CD8-positive, alpha-beta memory T cell (primary cell): ENCODE results near the gene ADCYAP1. TPM values are rescaled to one million over a fixed set of nuclear protein-coding genes. Genes with fewer than 3 reads are reported as not detected.
A peak's percentile ranks its signal among the peaks of the same experiment; 100 is the strongest.

Source experiments
- CTCF ChIA-PET: fragments of 350-600 bp; sonication (Branson Sonifier 250); formaldehyde crosslinking; loops from one replicate; lab custom pipeline; 2021; ENCODE audit warnings: antibody characterized with exemption; lab: Charles Lee
- POLR2A ChIA-PET: fragments of 350-600 bp; sonication (Branson Sonifier 250); formaldehyde crosslinking; loops from one replicate; lab custom pipeline; 2021; ENCODE audit warnings: antibody characterized with exemption; lab: Charles Lee
- DNase-seq, 5 donors: peaks; one replicate each; pipeline versions ENCODE4 v3.0.0 to v3.0.0-alpha.2; 2020 to 2022; ENCODE audit warnings: mixed read lengths in 1 of 5
- H3K27ac ChIP-seq: one replicate; pipeline ENCODE4 v1.7.0; 2013; ENCODE audit warnings: low read depth, mild to moderate bottlenecking, low read length, moderate library complexity
- H3K27me3 ChIP-seq: 2 replicates; pipeline ENCODE4 v1.7.0; 2013; ENCODE audit warnings: low read length, mild to moderate bottlenecking; ENCODE audit not compliant: insufficient read depth, poor library complexity, severe bottlenecking
- H3K36me3 ChIP-seq: 2 replicates; pipeline ENCODE4 v1.7.0; 2013; ENCODE audit warnings: mild to moderate bottlenecking, low read length, moderate library complexity; ENCODE audit not compliant: insufficient read depth
- H3K4me1 ChIP-seq: 2 replicates; pipeline ENCODE4 v1.7.0; 2013; ENCODE audit warnings: mild to moderate bottlenecking, low read length, moderate library complexity; ENCODE audit not compliant: insufficient read depth
- H3K4me3 ChIP-seq: 2 replicates; pipeline ENCODE4 v1.7.0; 2013; ENCODE audit warnings: mild to moderate bottlenecking, low read length
- H3K9me3 ChIP-seq: 2 replicates; pipeline ENCODE4 v1.7.0; 2013; ENCODE audit warnings: mild to moderate bottlenecking, low read length
- H3K27ac Mint-ChIP-seq, 8 donors: one replicate each; pipeline ENCODE4 v1.8.0; 2020 to 2021; ENCODE audit warnings: mixed read lengths in 8 of 8, mild to moderate bottlenecking in 6 of 8, inconsistent platforms in 3 of 8, moderate library complexity in 3 of 8
- H3K27me3 Mint-ChIP-seq, 2 donors: one replicate each; pipeline ENCODE4 v1.8.0; 2020 to 2021; ENCODE audit warnings: mixed read lengths in 2 of 2, mild to moderate bottlenecking in 1 of 2, moderate library complexity in 1 of 2
- H3K36me3 Mint-ChIP-seq, 3 donors: one replicate each; pipeline ENCODE4 v1.8.0; 2020 to 2021; ENCODE audit warnings: mixed read lengths in 3 of 3, inconsistent platforms in 1 of 3, mild to moderate bottlenecking in 1 of 3
- H3K4me1 Mint-ChIP-seq, 3 donors: one replicate each; pipeline ENCODE4 v1.8.0; 2020 to 2021; ENCODE audit warnings: mixed read lengths in 3 of 3, inconsistent platforms in 1 of 3, mild to moderate bottlenecking in 1 of 3
- H3K4me3 Mint-ChIP-seq, 7 donors: one replicate each; pipeline ENCODE4 v1.8.0; 2020 to 2021; ENCODE audit warnings: mixed read lengths in 7 of 7, mild to moderate bottlenecking in 6 of 7, moderate library complexity in 4 of 7, inconsistent platforms in 2 of 7
- H3K9me3 Mint-ChIP-seq, 5 donors: one replicate each; pipeline ENCODE4 v1.8.0; 2020 to 2022; ENCODE audit warnings: mixed read lengths in 5 of 5, mild to moderate bottlenecking in 3 of 5, moderate library complexity in 2 of 5, inconsistent platforms in 1 of 5
- polyA plus RNA-seq: library from polyadenylated mRNA; unstranded; fragments of 300-500 nt; fragmentation: Illumina TruSeq; gene quantifications from one replicate; pipeline ENCODE4 v1.2.3, GENCODE V29; 2021
- total RNA-seq, 2 experiments: library from RNA; stranded (reverse); gene quantifications; one replicate each; pipeline ENCODE4 v1.2.3, GENCODE V29; 2021

Gene ADCYAP1
- total and polyA plus RNA-seq, 3 experiments from 2014 or later: not detected

- Mint-ChIP-seq H3K36me3 (peaks cover 0 to 4% (median 0%) of the 10 kb centered on the region in 3 donors), H3K27ac (no peak overlapping the region), H3K4me3 (no peak overlapping the region), H3K4me1 (no peaks in the 10 kb centered on the region), H3K27me3 (peaks cover 23 to 60% of the 10 kb centered on the region in 2 donors), H3K9me3 (peaks cover 0 to 3% (median 0%) of the 10 kb centered on the region in 5 donors)
- ChIA-PET POLR2A (no interaction called here), CTCF (no interaction called here)
- no peaks in the 10 kb centered on the region for H3K9me3 ChIP-seq
- no peaks in the 10 kb centered on the region for H3K27me3 ChIP-seq
- DNase-seq: no peak
- no peaks in the 10 kb centered on the region for H3K4me1 ChIP-seq
- no peak overlapping the region for H3K4me3 ChIP-seq
- H3K27ac ChIP-seq: no peak overlapping the region
- no peaks in the 10 kb centered on the region for H3K36me3 ChIP-seq
Observed at GRCh38 chr18:916562-916961, 11.9 kb downstream of the ADCYAP1 start.

GRCh38 chr18:919078-919477, 14.4 kb downstream of the ADCYAP1 start:
- DNase-seq: no peak
- no peak overlapping the region for H3K27ac ChIP-seq
- peaks cover 0 to 4% (median 0%) of the 10 kb centered on the region in 3 donors for H3K36me3 Mint-ChIP-seq
- H3K4me1 Mint-ChIP-seq: no peaks in the 10 kb centered on the region
- no peaks in the 10 kb centered on the region for H3K9me3 ChIP-seq
- H3K27ac Mint-ChIP-seq: no peak overlapping the region
- H3K36me3 ChIP-seq: no peaks in the 10 kb centered on the region
- H3K9me3 Mint-ChIP-seq: peaks cover 0 to 3% (median 0%) of the 10 kb centered on the region in 5 donors
- no peak overlapping the region for H3K4me3 ChIP-seq
- no peak overlapping the region for H3K4me3 Mint-ChIP-seq
- CTCF ChIA-PET: no interaction called here
- no peaks in the 10 kb centered on the region for H3K4me1 ChIP-seq
- H3K27me3 ChIP-seq: no peaks in the 10 kb centered on the region
- POLR2A ChIA-PET: no interaction called here
- peaks cover 10 to 46% of the 10 kb centered on the region in 2 donors for H3K27me3 Mint-ChIP-seq

GRCh38 chr18:923144-923866, 18.6 kb downstream of the ADCYAP1 start:
- CTCF ChIA-PET: no interaction called here
- no peak overlapping the region for H3K4me3 ChIP-seq

GRCh38 chr18:924987-925386, 20.3 kb downstream of the ADCYAP1 start:
- POLR2A ChIA-PET: no interaction called here

More at GRCh38 chr18:923144-923866, 18.6 kb downstream of the ADCYAP1 start:
- DNase-seq: no peak
- no peaks in the 10 kb centered on the region for H3K36me3 Mint-ChIP-seq
- Histone ChIP-seq H3K27me3 (no peaks in the 10 kb centered on the region), H3K9me3 (no peaks in the 10 kb centered on the region), H3K36me3 (no peaks in the 10 kb centered on the region), H3K27ac (no peak overlapping the region), H3K4me1 (no peaks in the 10 kb centered on the region)
- peaks cover 16 to 53% of the 10 kb centered on the region in 2 donors for H3K27me3 Mint-ChIP-seq
- no peak overlapping the region for H3K4me3 Mint-ChIP-seq
- POLR2A ChIA-PET: no interaction called here
- peaks cover 0 to 3% (median 0%) of the 10 kb centered on the region in 5 donors for H3K9me3 Mint-ChIP-seq
- H3K27ac Mint-ChIP-seq: no peak overlapping the region
- no peaks in the 10 kb centered on the region for H3K4me1 Mint-ChIP-seq

GRCh38 chr18:926946-927345, 22.3 kb downstream of the ADCYAP1 start:
- CTCF ChIA-PET: no interaction called here
- H3K4me1 ChIP-seq: no peaks in the 10 kb centered on the region
- POLR2A ChIA-PET: interaction anchor here (0.6 kb wide), 1 partner anchor 327 kb away, joined by 4 read pairs; no protein-coding TSS in a partner anchor
- Mint-ChIP-seq H3K27ac (no peak overlapping the region), H3K27me3 (peaks cover 18 to 44% of the 10 kb centered on the region in 2 donors), H3K4me1 (no peaks in the 10 kb centered on the region), H3K36me3 (no peaks in the 10 kb centered on the region), H3K9me3 (peaks cover 0 to 2% (median 0%) of the 10 kb centered on the region in 5 donors), H3K4me3 (no peak overlapping the region)
- no peak for DNase-seq
- H3K27ac ChIP-seq: no peak overlapping the region
- H3K36me3 ChIP-seq: no peaks in the 10 kb centered on the region
- H3K4me3 ChIP-seq: no peak overlapping the region
- no peaks in the 10 kb centered on the region for H3K9me3 ChIP-seq
- no peaks in the 10 kb centered on the region for H3K27me3 ChIP-seq

More at GRCh38 chr18:924987-925386, 20.3 kb downstream of the ADCYAP1 start:
- CTCF ChIA-PET: no interaction called here
- no peak for DNase-seq
- no peak overlapping the region for H3K27ac ChIP-seq
- H3K4me3 ChIP-seq: no peak overlapping the region
- peaks cover 16 to 44% of the 10 kb centered on the region in 2 donors for H3K27me3 Mint-ChIP-seq
- peaks cover 0 to 2% (median 0%) of the 10 kb centered on the region in 5 donors for H3K9me3 Mint-ChIP-seq
- no peaks in the 10 kb centered on the region for H3K4me1 ChIP-seq
- no peaks in the 10 kb centered on the region for H3K9me3 ChIP-seq
- H3K4me1 Mint-ChIP-seq: no peaks in the 10 kb centered on the region
- no peak overlapping the region for H3K4me3 Mint-ChIP-seq
- no peaks in the 10 kb centered on the region for H3K36me3 ChIP-seq
- H3K27ac Mint-ChIP-seq: peak overlapping the region in 1 of 8 donors; percentile 62
- no peaks in the 10 kb centered on the region for H3K27me3 ChIP-seq
- H3K36me3 Mint-ChIP-seq: no peaks in the 10 kb centered on the region

- no peaks in the 10 kb centered on the region for H3K27me3 ChIP-seq
- H3K27ac ChIP-seq: no peak overlapping the region
- POLR2A ChIA-PET: no interaction called here
- CTCF ChIA-PET: no interaction called here
- Mint-ChIP-seq H3K27ac (no peak overlapping the region), H3K27me3 (peaks cover 4 to 24% of the 10 kb centered on the region in 2 donors), H3K9me3 (peaks cover 0 to 9% (median 0%) of the 10 kb centered on the region in 5 donors), H3K36me3 (no peaks in the 10 kb centered on the region), H3K4me1 (no peaks in the 10 kb centered on the region), H3K4me3 (no peak overlapping the region)
- no peak overlapping the region for H3K4me3 ChIP-seq
- no peaks in the 10 kb centered on the region for H3K9me3 ChIP-seq
- DNase-seq: no peak
- no peaks in the 10 kb centered on the region for H3K36me3 ChIP-seq
- H3K4me1 ChIP-seq: no peaks in the 10 kb centered on the region
Observed at GRCh38 chr18:933082-933481, 28.4 kb downstream of the ADCYAP1 start.

- no peak for DNase-seq
- H3K4me1 ChIP-seq: no peaks in the 10 kb centered on the region
- CTCF ChIA-PET: no interaction called here
- no peaks in the 10 kb centered on the region for H3K9me3 ChIP-seq
- no peaks in the 10 kb centered on the region for H3K36me3 ChIP-seq
- no peak overlapping the region for H3K27ac ChIP-seq
- Mint-ChIP-seq H3K36me3 (no peaks in the 10 kb centered on the region), H3K27ac (no peak overlapping the region), H3K4me3 (no peak overlapping the region), H3K4me1 (no peaks in the 10 kb centered on the region), H3K27me3 (peaks cover 1 to 29% of the 10 kb centered on the region in 2 donors), H3K9me3 (peaks cover 0 to 9% (median 0%) of the 10 kb centered on the region in 5 donors)
- H3K4me3 ChIP-seq: no peak overlapping the region
- H3K27me3 ChIP-seq: no peaks in the 10 kb centered on the region
- POLR2A ChIA-PET: no interaction called here
Observed at GRCh38 chr18:934518-935133, 30.0 kb downstream of the ADCYAP1 start.

- H3K4me3 ChIP-seq: no peak overlapping the region
- peaks cover 0 to 9% (median 0%) of the 10 kb centered on the region in 5 donors for H3K9me3 Mint-ChIP-seq
Observed at GRCh38 chr18:936941-937340, 32.3 kb downstream of the ADCYAP1 start.

More at GRCh38 chr18:936941-937340, 32.3 kb downstream of the ADCYAP1 start:
- Mint-ChIP-seq H3K27me3 (peaks cover 2 to 31% of the 10 kb centered on the region in 2 donors), H3K36me3 (no peaks in the 10 kb centered on the region), H3K4me1 (no peaks in the 10 kb centered on the region), H3K27ac (no peak overlapping the region), H3K4me3 (no peak overlapping the region)
- CTCF ChIA-PET: no interaction called here
- H3K4me1 ChIP-seq: no peaks in the 10 kb centered on the region
- H3K27me3 ChIP-seq: no peaks in the 10 kb centered on the region
- no peak for DNase-seq
- no peaks in the 10 kb centered on the region for H3K36me3 ChIP-seq
- H3K27ac ChIP-seq: no peak overlapping the region
- POLR2A ChIA-PET: no interaction called here
- H3K9me3 ChIP-seq: no peaks in the 10 kb centered on the region
